ENCODE results near the gene CCDC175.

Gene CCDC175

DNA sequence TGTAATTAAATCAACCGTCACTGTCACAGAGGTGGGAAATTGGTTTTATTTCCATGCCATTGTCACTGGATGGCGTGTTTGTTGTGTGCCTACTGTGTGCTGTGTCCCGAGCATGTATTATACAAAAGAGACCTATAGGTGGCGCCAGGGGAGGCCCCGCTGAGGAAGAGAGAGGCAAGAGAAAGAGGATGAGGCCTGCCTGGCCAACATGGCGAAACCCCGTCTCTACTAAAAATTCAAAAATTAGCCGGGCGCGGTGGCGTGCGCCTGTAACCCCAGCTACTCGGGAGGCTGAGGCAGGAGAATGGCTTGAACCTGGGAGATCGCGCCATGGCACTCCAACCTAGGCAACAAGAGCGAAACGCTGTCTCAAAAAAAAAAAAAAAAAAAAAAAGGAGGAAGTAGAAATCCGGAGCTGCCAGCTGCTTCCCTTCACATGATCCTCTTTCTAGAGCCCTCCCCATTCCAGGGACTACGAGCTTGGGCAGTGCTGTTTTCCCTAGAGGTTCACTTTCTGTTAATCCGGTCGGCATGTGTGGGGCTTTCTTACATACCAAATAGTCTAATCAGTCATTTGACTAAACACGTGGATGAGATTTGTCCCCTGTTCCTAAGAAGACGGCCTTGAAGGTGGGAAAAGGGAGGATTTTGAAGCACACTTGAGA is 6.4 kb upstream of the CCDC175 start:
- Histone ChIP-seq H3K27ac (ENCODE audit: low read length) (no peak overlapping the region), H4K20me1 (ENCODE audit: insufficient read depth, low read length) (no peaks in the 10 kb centered on the region), H3F3A (ENCODE audit: insufficient read depth, low read length) (no peaks in the 10 kb centered on the region), H3K9me3 (replicated peaks; ENCODE audit: insufficient read depth, low read length) (no peaks in the 10 kb centered on the region), H3K79me2 (ENCODE audit: low read length) (no peaks in the 10 kb centered on the region), H3K36me3 (replicated peaks; ENCODE audit: insufficient read depth, low read length) (no peaks in the 10 kb centered on the region), H3K27me3 (replicated peaks; ENCODE audit: insufficient read depth, low read length) (no peaks in the 10 kb centered on the region), H3K9me2 (replicated peaks; ENCODE audit: insufficient read depth, low read length) (no peaks in the 10 kb centered on the region), H3K4me2 (ENCODE audit: low read depth, low read length) (no peak overlapping the region), H3K9ac (ENCODE audit: low read length) (no peak overlapping the region), H3K4me1 (ENCODE audit: low read length) (no peaks in the 10 kb centered on the region), H3K4me3 (ENCODE audit: low read length) (no peak overlapping the region), H2AFZ (ENCODE audit: low read length) (no peak overlapping the region)
- DNase-seq, result no peak
- TF ChIP-seq EZH2phosphoT487 (IDR thresholded peaks at IDR 0.05; ENCODE audit: low read length) (no peak), EZH2 (optimal IDR thresholded peaks at IDR 0.05; ENCODE audit: low read depth, low read length) (no peak)
- TF ChIP-seq, protein P1, sequence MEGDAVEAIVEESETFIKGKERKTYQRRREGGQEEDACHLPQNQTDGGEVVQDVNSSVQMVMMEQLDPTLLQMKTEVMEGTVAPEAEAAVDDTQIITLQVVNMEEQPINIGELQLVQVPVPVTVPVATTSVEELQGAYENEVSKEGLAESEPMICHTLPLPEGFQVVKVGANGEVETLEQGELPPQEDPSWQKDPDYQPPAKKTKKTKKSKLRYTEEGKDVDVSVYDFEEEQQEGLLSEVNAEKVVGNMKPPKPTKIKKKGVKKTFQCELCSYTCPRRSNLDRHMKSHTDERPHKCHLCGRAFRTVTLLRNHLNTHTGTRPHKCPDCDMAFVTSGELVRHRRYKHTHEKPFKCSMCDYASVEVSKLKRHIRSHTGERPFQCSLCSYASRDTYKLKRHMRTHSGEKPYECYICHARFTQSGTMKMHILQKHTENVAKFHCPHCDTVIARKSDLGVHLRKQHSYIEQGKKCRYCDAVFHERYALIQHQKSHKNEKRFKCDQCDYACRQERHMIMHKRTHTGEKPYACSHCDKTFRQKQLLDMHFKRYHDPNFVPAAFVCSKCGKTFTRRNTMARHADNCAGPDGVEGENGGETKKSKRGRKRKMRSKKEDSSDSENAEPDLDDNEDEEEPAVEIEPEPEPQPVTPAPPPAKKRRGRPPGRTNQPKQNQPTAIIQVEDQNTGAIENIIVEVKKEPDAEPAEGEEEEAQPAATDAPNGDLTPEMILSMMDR (IDR thresholded peaks at IDR 0.05; ENCODE audit: low read length), result no peak

DNA sequence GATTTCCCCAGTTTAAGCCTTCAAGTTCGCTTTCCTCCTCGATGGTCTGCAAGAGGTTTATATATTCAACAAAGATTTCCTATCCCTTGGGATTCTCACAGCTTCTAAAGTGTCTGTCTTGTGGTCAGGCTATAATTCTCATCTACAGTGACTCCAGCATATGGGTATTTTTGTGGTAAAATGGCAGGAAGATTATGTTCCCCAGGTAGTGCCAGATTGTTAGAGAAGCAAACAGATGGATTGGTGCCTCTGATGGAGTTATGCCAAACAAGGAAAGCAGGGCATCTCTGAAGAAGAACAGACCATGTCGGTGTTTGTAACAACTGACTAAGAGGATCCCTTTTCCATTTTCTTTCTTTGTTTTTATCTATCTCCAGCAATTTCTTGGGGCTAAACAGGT is 5.5 kb upstream of the CCDC175 start:
- H3K27me3 ChIP-seq (replicated peaks; ENCODE audit: insufficient read depth, low read length), result no peaks in the 10 kb centered on the region
- no peak overlapping the region for H3K4me2 ChIP-seq (ENCODE audit: low read depth, low read length)
- TF ChIP-seq, protein P1 (IDR thresholded peaks at IDR 0.05; ENCODE audit: low read length), result no peak
- TF ChIP-seq EZH2phosphoT487 (IDR thresholded peaks at IDR 0.05; ENCODE audit: low read length) (no peak), EZH2 (optimal IDR thresholded peaks at IDR 0.05; ENCODE audit: low read depth, low read length) (no peak)
- H4K20me1 ChIP-seq (ENCODE audit: insufficient read depth, low read length), result no peaks in the 10 kb centered on the region
- DNase-seq, result no peak
- H3K9me3 ChIP-seq (replicated peaks; ENCODE audit: insufficient read depth, low read length), result no peaks in the 10 kb centered on the region
- no peaks in the 10 kb centered on the region for H3K9me2 ChIP-seq (replicated peaks; ENCODE audit: insufficient read depth, low read length)
- no peaks in the 10 kb centered on the region for H3K4me1 ChIP-seq (ENCODE audit: low read length)
- H3K27ac ChIP-seq (ENCODE audit: low read length), result no peak overlapping the region
- H3K9ac ChIP-seq (ENCODE audit: low read length), result no peak overlapping the region
- no peaks in the 10 kb centered on the region for H3K36me3 ChIP-seq (replicated peaks; ENCODE audit: insufficient read depth, low read length)
- H3F3A ChIP-seq (ENCODE audit: insufficient read depth, low read length), result no peaks in the 10 kb centered on the region
- H3K4me3 ChIP-seq (ENCODE audit: low read length), result no peak overlapping the region
- H3K79me2 ChIP-seq (ENCODE audit: low read length), result no peaks in the 10 kb centered on the region
- H2AFZ ChIP-seq (ENCODE audit: low read length), result no peak overlapping the region

DNA sequence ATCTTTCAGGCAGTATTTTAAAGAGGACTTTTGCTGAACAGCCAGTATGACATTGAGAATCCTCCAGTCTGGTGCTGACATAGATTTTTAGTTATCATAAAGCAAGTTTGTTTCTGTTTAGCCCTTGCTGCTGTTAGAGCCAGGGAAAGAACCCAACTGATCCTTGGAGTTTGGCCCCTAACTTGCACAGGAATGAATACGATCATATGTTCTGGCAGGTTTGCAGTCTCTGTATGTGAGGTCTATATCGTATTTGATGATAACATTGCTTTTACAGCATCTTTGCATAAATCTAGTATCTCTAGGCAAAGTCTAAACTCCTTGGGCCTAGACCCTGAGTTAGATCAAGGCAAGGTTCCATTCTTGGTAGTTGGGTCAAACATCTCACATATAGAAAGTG is 4.3 kb upstream of the CCDC175 start:
- no peak for DNase-seq
- H3K9me3 ChIP-seq (replicated peaks; ENCODE audit: insufficient read depth, low read length), result no peaks in the 10 kb centered on the region
- H3K9ac ChIP-seq (ENCODE audit: low read length), result no peak overlapping the region
- H3K4me2 ChIP-seq (ENCODE audit: low read depth, low read length), result no peak overlapping the region
- no peak overlapping the region for H3K27ac ChIP-seq (ENCODE audit: low read length)
- no peaks in the 10 kb centered on the region for H4K20me1 ChIP-seq (ENCODE audit: insufficient read depth, low read length)
- no peak overlapping the region for H2AFZ ChIP-seq (ENCODE audit: low read length)
- no peaks in the 10 kb centered on the region for H3F3A ChIP-seq (ENCODE audit: insufficient read depth, low read length)
- TF ChIP-seq EZH2 (optimal IDR thresholded peaks at IDR 0.05; ENCODE audit: low read depth, low read length) (no peak), EZH2phosphoT487 (IDR thresholded peaks at IDR 0.05; ENCODE audit: low read length) (no peak)
- TF ChIP-seq, protein P1 (IDR thresholded peaks at IDR 0.05; ENCODE audit: low read length), result no peak
- no peaks in the 10 kb centered on the region for H3K4me1 ChIP-seq (ENCODE audit: low read length)
- H3K4me3 ChIP-seq (ENCODE audit: low read length), result no peak overlapping the region
- H3K36me3 ChIP-seq (replicated peaks; ENCODE audit: insufficient read depth, low read length), result no peaks in the 10 kb centered on the region
- no peaks in the 10 kb centered on the region for H3K9me2 ChIP-seq (replicated peaks; ENCODE audit: insufficient read depth, low read length)
- no peaks in the 10 kb centered on the region for H3K27me3 ChIP-seq (replicated peaks; ENCODE audit: insufficient read depth, low read length)
- H3K79me2 ChIP-seq (ENCODE audit: low read length), result no peaks in the 10 kb centered on the region
